Measurements from ENCODE around the gene CLNK.

DNA sequence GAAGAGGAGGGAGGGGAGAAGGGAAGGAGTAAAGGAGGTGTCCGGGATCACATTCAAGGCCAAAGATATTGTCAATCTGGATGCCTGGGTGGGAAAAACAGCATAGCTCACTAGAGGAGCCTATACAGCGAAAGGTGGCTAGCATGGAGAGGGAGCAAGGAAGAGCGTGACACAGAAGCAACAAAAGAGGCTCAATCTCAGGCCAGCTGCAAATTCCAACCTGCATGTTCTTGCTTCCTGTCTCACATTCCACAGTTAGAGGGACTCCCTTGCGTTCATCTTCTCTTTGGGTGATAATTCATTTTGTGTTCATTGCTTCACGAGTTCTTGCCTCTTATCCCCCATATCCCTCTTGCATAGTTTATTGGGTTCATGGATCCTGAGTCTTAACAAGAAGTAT is 3.0 kb upstream of the CLNK start:
- TF ChIP-seq POLR2A (IDR thresholded peaks at IDR 0.05; ENCODE audit: control extremely low read depth in 1 of 2, low read depth in 2 of 2, low read length in 2 of 2) = no peak
- TF ChIP-seq, protein P1, sequence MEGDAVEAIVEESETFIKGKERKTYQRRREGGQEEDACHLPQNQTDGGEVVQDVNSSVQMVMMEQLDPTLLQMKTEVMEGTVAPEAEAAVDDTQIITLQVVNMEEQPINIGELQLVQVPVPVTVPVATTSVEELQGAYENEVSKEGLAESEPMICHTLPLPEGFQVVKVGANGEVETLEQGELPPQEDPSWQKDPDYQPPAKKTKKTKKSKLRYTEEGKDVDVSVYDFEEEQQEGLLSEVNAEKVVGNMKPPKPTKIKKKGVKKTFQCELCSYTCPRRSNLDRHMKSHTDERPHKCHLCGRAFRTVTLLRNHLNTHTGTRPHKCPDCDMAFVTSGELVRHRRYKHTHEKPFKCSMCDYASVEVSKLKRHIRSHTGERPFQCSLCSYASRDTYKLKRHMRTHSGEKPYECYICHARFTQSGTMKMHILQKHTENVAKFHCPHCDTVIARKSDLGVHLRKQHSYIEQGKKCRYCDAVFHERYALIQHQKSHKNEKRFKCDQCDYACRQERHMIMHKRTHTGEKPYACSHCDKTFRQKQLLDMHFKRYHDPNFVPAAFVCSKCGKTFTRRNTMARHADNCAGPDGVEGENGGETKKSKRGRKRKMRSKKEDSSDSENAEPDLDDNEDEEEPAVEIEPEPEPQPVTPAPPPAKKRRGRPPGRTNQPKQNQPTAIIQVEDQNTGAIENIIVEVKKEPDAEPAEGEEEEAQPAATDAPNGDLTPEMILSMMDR (IDR thresholded peaks at IDR 0.05; ENCODE audit: control extremely low read depth in 1 of 3, insufficient read depth in 1 of 3, low read depth in 1 of 3, low read length in 3 of 3) = no peak
- TF ChIP-seq HDAC6 (IDR thresholded peaks at IDR 0.05; ENCODE audit: low read depth, low read length) = no peak
- no peak for TF ChIP-seq CHD1 (IDR thresholded peaks at IDR 0.05; ENCODE audit: low read depth, low read length)
- TF ChIP-seq USF2 (IDR thresholded peaks at IDR 0.05; ENCODE audit: low read length) = no peak
- TF ChIP-seq RAD21 (IDR thresholded peaks at IDR 0.05 in 1 of 2, conservative IDR thresholded peaks at IDR 0.05 in 1 of 2; ENCODE audit: low read depth in 2 of 2, low read length in 2 of 2) = no peak
- TF ChIP-seq HDAC2 (IDR thresholded peaks at IDR 0.05; ENCODE audit: borderline replicate concordance in 1 of 2, low read depth in 2 of 2, low read length in 2 of 2) = no peak
- no peak for TF ChIP-seq SIN3A (conservative IDR thresholded peaks at IDR 0.05 in 1 of 2, IDR thresholded peaks at IDR 0.05 in 1 of 2; ENCODE audit: low read depth in 1 of 2, low read length in 2 of 2)
